GM12878 (cell line): ENCODE measurements around the gene SLC25A42. TPM values are rescaled to one million over a fixed set of nuclear protein-coding genes. Genes with fewer than 3 reads are reported as not detected.

Experiments
- ATAC-seq: fragments of 200-7000 bp; cut with Tn5 transposase; 3 replicates; pipeline ENCODE4 v1.9.1; 2020; ENCODE audit warnings: mild to moderate bottlenecking, moderate library complexity
- BruUV-seq: library from RNA; stranded (reverse); fragments of 400-500 nt; replicated peaks from 2 replicates; lab custom pipeline; 2021; lab: Mats Ljungman, UMichigan
- CTCF ChIA-PET: fragments of 300-600 bp; sonication (Branson Sonifier 250); formaldehyde crosslinking; extraction: SDS; loops from one replicate; lab custom pipeline; 2021; ENCODE audit warnings: inconsistent platforms; lab: Yijun Ruan, JAX
- POLR2A ChIA-PET: fragments of 350-600 bp; formaldehyde crosslinking; extraction: SDS; loops from one replicate; lab custom pipeline; 2021; ENCODE audit warnings: inconsistent platforms; lab: Charles Lee
- RAD21 ChIA-PET: fragments of 300-600 bp; sonication (Branson Sonifier 250); formaldehyde crosslinking; loops from one replicate; lab custom pipeline; 2023; ENCODE audit warnings: antibody characterized with exemption; ENCODE audit not compliant: unreplicated experiment; lab: Charles Lee
- SMC1A ChIA-PET: fragments of 300-600 bp; sonication (Branson Sonifier 250); formaldehyde crosslinking; loops from one replicate; lab custom pipeline; 2023; ENCODE audit not compliant: unreplicated experiment, uncharacterized antibody; lab: Charles Lee
- DNase-seq: peaks from one replicate; pipeline ENCODE4 v3.0.0-alpha.2; 2011; ENCODE audit warnings: low read depth, low spot score
- FAIRE-seq: peaks from 3 replicates; lab custom pipeline; 2011; peaks lifted over from hg19 to GRCh38; lab: Jason Lieb, UNC
- H2AFZ ChIP-seq: 2 replicates; pipeline ENCODE4 v1.6.0; 2011; ENCODE audit warnings: low read depth, low read length, control low read depth; ENCODE audit not compliant: control insufficient read depth
- H3K27ac ChIP-seq: 2 replicates; pipeline ENCODE4 v1.5.1; 2011; ENCODE audit warnings: control low read depth; ENCODE audit not compliant: control insufficient read depth, insufficient read depth
- H3K27me3 ChIP-seq, 2 experiments: replicated peaks in 1 of 2; 2 replicates each; pipeline versions ENCODE4 v1.6.0 to v1.6.1; 2011; ENCODE audit warnings: low read length in 1 of 2; ENCODE audit not compliant: control insufficient read depth in 2 of 2, insufficient read depth in 2 of 2
- H3K36me3 ChIP-seq, 2 experiments: 2 replicates each; pipeline ENCODE4 v1.5.1; 2011; ENCODE audit warnings: low read length in 1 of 2; ENCODE audit not compliant: control insufficient read depth in 2 of 2, insufficient read depth in 2 of 2
- H3K4me1 ChIP-seq: 2 replicates; pipeline ENCODE4 v1.6.1; 2011; ENCODE audit warnings: mild to moderate bottlenecking, low read length, moderate library complexity, mixed read lengths; ENCODE audit not compliant: control insufficient read depth, insufficient read depth
- H3K4me2 ChIP-seq: 2 replicates; pipeline ENCODE4 v1.6.0; 2011; ENCODE audit warnings: control low read depth; ENCODE audit not compliant: control insufficient read depth, insufficient read depth
- H3K4me3 ChIP-seq: fragments of 200-600 bp; sonication (generic); 2 replicates; pipeline ENCODE4 v1.5.1; 2016
- H3K79me2 ChIP-seq: 2 replicates; pipeline ENCODE4 v1.6.0; 2011; ENCODE audit warnings: low read length; ENCODE audit not compliant: control insufficient read depth, insufficient read depth
- H3K9ac ChIP-seq: 2 replicates; pipeline ENCODE4 v1.8.0; 2011; ENCODE audit warnings: low read length, control low read depth, mixed read lengths; ENCODE audit not compliant: control insufficient read depth, insufficient read depth
- H3K9me3 ChIP-seq: replicated peaks from 3 replicates; pipeline ENCODE4 v1.5.1; 2011; ENCODE audit warnings: mild to moderate bottlenecking, low read length; ENCODE audit not compliant: control insufficient read depth, insufficient read depth
- H4K20me1 ChIP-seq: 2 replicates; pipeline ENCODE4 v1.6.0; 2011; ENCODE audit not compliant: control insufficient read depth, insufficient read depth
- BCL11A ChIP-seq: IDR thresholded peaks from 2 replicates; pipeline ENCODE4 v1.6.1; 2011; ENCODE audit warnings: low read depth, low read length
- CHD2 ChIP-seq: IDR thresholded peaks from 2 replicates; pipeline ENCODE4 v1.6.1; 2011; ENCODE audit warnings: low read depth, low read length, improper control_type of control experiment, borderline replicate concordance
- CTCF ChIP-seq, 3 experiments: IDR thresholded peaks in 2 of 3; conservative IDR thresholded peaks in 1 of 3; 2 replicates each; pipeline ENCODE4 v1.5.1; 2011; ENCODE audit warnings: low read depth in 3 of 3, low read length in 3 of 3, mild to moderate bottlenecking in 3 of 3, control low read depth in 2 of 3, moderate library complexity in 2 of 3, inconsistent platforms in 1 of 3, mixed read lengths in 1 of 3; ENCODE audit not compliant: control insufficient read depth in 2 of 3, insufficient read depth in 1 of 3; ENCODE audit errors: extremely low read depth in 1 of 3
- GATAD2B ChIP-seq: fragments of 450-650 bp; conservative IDR thresholded peaks from 2 replicates; pipeline ENCODE4 v1.6.1; 2017; ENCODE audit warnings: low read depth, mild to moderate bottlenecking, moderate library complexity
- HCFC1 ChIP-seq: fragments of 150-350 bp; IDR thresholded peaks from 2 replicates; pipeline ENCODE4 v1.6.1; 2014; ENCODE audit warnings: low read length
- NBN ChIP-seq: fragments of 450-650 bp; IDR thresholded peaks from 2 replicates; pipeline ENCODE4 v1.6.1; 2016
- NFIC ChIP-seq: IDR thresholded peaks from 2 replicates; pipeline ENCODE4 v1.6.1; 2012; ENCODE audit warnings: low read depth, mild to moderate bottlenecking, inconsistent platforms, low read length, moderate library complexity
- NFXL1 ChIP-seq: fragments of 450-650 bp; IDR thresholded peaks from 2 replicates; pipeline ENCODE4 v1.6.1; 2017; ENCODE audit warnings: antibody characterized with exemption, mild to moderate bottlenecking, borderline replicate concordance
- SIN3A ChIP-seq: IDR thresholded peaks from 2 replicates; pipeline ENCODE4 v1.6.1; 2012; ENCODE audit warnings: low read depth, low read length, improper control_type of control experiment
- TAF1 ChIP-seq: IDR thresholded peaks from 2 replicates; pipeline ENCODE4 v1.6.1; 2011; ENCODE audit warnings: mild to moderate bottlenecking, low read depth, low read length, borderline replicate concordance
- TARDBP ChIP-seq: IDR thresholded peaks from 2 replicates; pipeline ENCODE4 v1.6.1; 2016; ENCODE audit warnings: borderline replicate concordance
- ZNF384 ChIP-seq: IDR thresholded peaks from 2 replicates; pipeline ENCODE4 v1.6.1; 2012; ENCODE audit warnings: low read depth, mild to moderate bottlenecking, low read length, improper control_type of control experiment, borderline replicate concordance
- WGBS: methylation state at CpG from one replicate; pipeline ENCODE4 v1.1.6; 2016; ENCODE audit warnings: low lambda C conversion rate; ENCODE audit not compliant: insufficient replicate concordance, insufficient coverage; ENCODE audit errors: missing lambda C conversion rate; 5-methylcytosine and 5-hydroxymethylcytosine counted together
- in situ Hi-C: fragments of 300-500 bp; cut with MboI; formaldehyde crosslinking; loops from 9 replicates; pipeline ENCODE4 v1.14.3; 2018; ENCODE audit warnings: mixed read lengths
- intact Hi-C: fragments of 100-400 bp; cut with micrococcal nuclease; formaldehyde crosslinking; loops from one replicate; pipeline ENCODE4 v1.14.2; 2022; ENCODE audit not compliant: unreplicated experiment
- polyA plus RNA-seq, 11 experiments: library from polyadenylated mRNA; depleted of rRNA in 4 of 11; unstranded in 6 of 11; stranded (reverse) in 5 of 11; fragments of >200 nt; fragmentation: Nextera tagmentation in 4 of 11; fragmentation: Illumina TruSeq in 1 of 11; extraction: Ambion mirVana in 4 of 11; extraction: Trizol in 1 of 11; gene quantifications; 1 replicate in 1 of 11; 2 replicates in 10 of 11; pipeline versions ENCODE4 v1.2.1 to v1.2.3, GENCODE V29; 2011 to 2016; ENCODE audit warnings: inconsistent platforms in 2 of 11, missing spikeins in 2 of 11, low read depth in 1 of 11
- total RNA-seq, 4 experiments: library from RNA; depleted of rRNA in 3 of 4; stranded (reverse); fragments of >200 nt in 3 of 4; fragmentation: Illumina TruSeq in 1 of 4; extraction: Trizol in 1 of 4; gene quantifications; 2 replicates each; pipeline versions ENCODE4 v1.2.1 to v1.2.3, GENCODE V29; 2013 to 2021
- TF ChIP-seq, protein P1 (sequence below): fragments of 450-650 bp; IDR thresholded peaks from 2 replicates; pipeline ENCODE4 v1.6.1; 2016; ENCODE audit warnings: mild to moderate bottlenecking
- TF ChIP-seq, protein P2 (sequence below): IDR thresholded peaks from 2 replicates; pipeline ENCODE4 v1.6.1; 2011; ENCODE audit warnings: low read depth, mild to moderate bottlenecking, low read length, moderate library complexity, borderline replicate concordance; ENCODE audit errors: extremely low read depth
- TF ChIP-seq, protein P3 (sequence below): fragments of 450-650 bp; conservative IDR thresholded peaks from 2 replicates; pipeline ENCODE4 v1.6.1; 2017; ENCODE audit warnings: mild to moderate bottlenecking, moderate library complexity

Gene SLC25A42
- total and polyA plus RNA-seq, 10 of the 15 experiments (the other 5 are each of a cell fraction or from before 2014, with no cell fraction given): 0.24 to 19.2 (median 9.6) TPM

GRCh38 chr19:19096641-19097627, 33.1 kb downstream of the SLC25A42 start (continued):
- TF ChIP-seq, protein P1, sequence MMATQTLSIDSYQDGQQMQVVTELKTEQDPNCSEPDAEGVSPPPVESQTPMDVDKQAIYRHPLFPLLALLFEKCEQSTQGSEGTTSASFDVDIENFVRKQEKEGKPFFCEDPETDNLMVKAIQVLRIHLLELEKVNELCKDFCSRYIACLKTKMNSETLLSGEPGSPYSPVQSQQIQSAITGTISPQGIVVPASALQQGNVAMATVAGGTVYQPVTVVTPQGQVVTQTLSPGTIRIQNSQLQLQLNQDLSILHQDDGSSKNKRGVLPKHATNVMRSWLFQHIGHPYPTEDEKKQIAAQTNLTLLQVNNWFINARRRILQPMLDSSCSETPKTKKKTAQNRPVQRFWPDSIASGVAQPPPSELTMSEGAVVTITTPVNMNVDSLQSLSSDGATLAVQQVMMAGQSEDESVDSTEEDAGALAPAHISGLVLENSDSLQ: no peak
- TF ChIP-seq TARDBP: no peak
- TF ChIP-seq, protein P2, sequence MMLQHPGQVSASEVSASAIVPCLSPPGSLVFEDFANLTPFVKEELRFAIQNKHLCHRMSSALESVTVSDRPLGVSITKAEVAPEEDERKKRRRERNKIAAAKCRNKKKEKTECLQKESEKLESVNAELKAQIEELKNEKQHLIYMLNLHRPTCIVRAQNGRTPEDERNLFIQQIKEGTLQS: no peak

DNA sequence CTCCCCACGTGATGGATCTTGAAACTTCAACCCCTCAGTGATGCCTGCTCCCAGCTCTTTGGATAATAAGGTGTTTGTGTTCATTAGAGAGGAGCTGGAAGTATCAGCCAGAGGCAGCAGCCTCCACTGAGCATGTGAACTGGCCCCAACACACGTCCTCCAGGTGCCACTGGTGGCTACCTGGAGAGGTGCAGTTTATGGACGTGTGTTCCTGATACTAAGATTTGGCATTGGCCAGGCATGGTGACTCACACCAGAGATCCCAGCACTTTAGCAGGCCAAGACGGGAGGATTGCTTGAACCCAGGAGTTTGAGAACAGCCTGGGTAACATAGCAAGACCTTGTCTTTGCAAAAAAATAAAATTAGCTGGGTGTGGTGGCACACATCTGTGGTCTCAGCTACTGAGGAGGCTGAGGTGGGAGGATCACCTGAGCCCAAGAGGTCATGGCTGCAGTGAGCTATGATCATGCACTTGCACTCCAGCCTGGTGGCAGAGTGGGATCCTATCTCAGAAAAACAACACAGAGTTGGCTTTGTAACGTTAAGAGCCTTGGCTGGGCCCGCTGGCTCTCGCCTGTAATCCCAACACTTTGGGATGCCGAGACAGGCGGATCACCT, 34.4 kb downstream of the SLC25A42 start:
- SMC1A ChIA-PET: no interaction called here
- H3K4me2 ChIP-seq: no peak overlapping the region
- TF ChIP-seq, protein P3, sequence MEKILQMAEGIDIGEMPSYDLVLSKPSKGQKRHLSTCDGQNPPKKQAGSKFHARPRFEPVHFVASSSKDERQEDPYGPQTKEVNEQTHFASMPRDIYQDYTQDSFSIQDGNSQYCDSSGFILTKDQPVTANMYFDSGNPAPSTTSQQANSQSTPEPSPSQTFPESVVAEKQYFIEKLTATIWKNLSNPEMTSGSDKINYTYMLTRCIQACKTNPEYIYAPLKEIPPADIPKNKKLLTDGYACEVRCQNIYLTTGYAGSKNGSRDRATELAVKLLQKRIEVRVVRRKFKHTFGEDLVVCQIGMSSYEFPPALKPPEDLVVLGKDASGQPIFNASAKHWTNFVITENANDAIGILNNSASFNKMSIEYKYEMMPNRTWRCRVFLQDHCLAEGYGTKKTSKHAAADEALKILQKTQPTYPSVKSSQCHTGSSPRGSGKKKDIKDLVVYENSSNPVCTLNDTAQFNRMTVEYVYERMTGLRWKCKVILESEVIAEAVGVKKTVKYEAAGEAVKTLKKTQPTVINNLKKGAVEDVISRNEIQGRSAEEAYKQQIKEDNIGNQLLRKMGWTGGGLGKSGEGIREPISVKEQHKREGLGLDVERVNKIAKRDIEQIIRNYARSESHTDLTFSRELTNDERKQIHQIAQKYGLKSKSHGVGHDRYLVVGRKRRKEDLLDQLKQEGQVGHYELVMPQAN: no peak
- TF ChIP-seq BCL11A: no peak
- TF ChIP-seq NFXL1: no peak
- TF ChIP-seq CTCF (IDR thresholded peaks at IDR 0.05 in 2 of 3, conservative IDR thresholded peaks at IDR 0.05 in 1 of 3; ENCODE audit: control insufficient read depth in 2 of 3, extremely low read depth in 1 of 3, insufficient read depth in 1 of 3, low read depth in 3 of 3, low read length in 3 of 3): no peak
- TF ChIP-seq GATAD2B: no peak
- no peak for TF ChIP-seq CHD2
- no peak for TF ChIP-seq ZNF384
- TF ChIP-seq NBN: no peak
- no peak for TF ChIP-seq NFIC
- no peak for TF ChIP-seq TAF1
- no peak for TF ChIP-seq SIN3A
- no peak for TF ChIP-seq HCFC1

More for the DNA sequence above, 34.4 kb downstream of the SLC25A42 start:
- DNase-seq (no peak), ATAC-seq (no peak), FAIRE-seq (no peak)
- POLR2A ChIA-PET: no interaction called here
- Histone ChIP-seq H3K4me1 (no peaks in the 10 kb centered on the region), H3K36me3 (peaks cover 0 to 5% of the 10 kb centered on the region in 2 experiments; a peak in 2 of 4 replicates), H3K4me3 (no peak overlapping the region), H3K79me2 (no peaks in the 10 kb centered on the region), H4K20me1 (0 out of 2 replicates have a peak, but pooled peaks cover 3% of the 10 kb centered on the region), H3K27ac (no peak overlapping the region), H2AFZ (no peak overlapping the region), H3K9me3 (no peaks in the 10 kb centered on the region), H3K27me3 (no peaks in the 10 kb centered on the region), H3K9ac (no peak overlapping the region)
- in situ Hi-C loops: no loop called here
- RAD21 ChIA-PET: interaction anchor here (0.7 kb wide), 1 partner anchor 12 kb away, joined by 3 read pairs; no protein-coding TSS in a partner anchor
- whole genome bisulfite sequencing: 77% methylated on average over 9 of the region's 9 CpGs
- intact Hi-C loops: no loop called here
- CTCF ChIA-PET: interaction anchor here (0.7 kb wide), 1 partner anchor 121 kb away, joined by 3 read pairs; no protein-coding TSS in a partner anchor
- BruUV-seq: no TSS peak
